ENCODE data around the gene ZNF329.
"Not testable (repeated sequence)": the region's sequence is repeated elsewhere in the genome, so short reads cannot be mapped to it uniquely, and the experiment has no call there.

Gene ZNF329

DNA sequence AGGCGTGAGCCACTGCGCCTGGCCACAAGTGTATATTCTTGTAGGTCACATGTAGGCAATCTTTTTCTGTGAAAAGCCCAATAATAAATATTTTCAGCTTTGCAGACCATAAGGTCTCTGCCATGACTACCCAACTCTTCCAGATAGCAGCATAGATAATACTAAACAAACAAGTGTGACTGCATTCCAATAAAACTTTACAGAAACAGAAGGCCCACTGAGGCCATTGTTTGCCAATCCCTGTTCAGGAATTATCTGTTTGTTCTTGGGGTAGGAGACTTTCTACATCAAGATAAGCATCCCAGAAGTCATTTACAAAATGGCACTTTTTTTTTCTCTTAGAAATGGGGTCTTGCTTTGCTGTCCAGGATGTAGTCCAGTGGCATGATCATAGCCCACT, 2.8 kb upstream of the ZNF329 start:
- H3K4me3 ChIP-seq (IDR thresholded peaks at IDR 0.05; ENCODE audit: insufficient read depth, low read depth, low read length) = no peak overlapping the region
- TF ChIP-seq, protein P1, sequence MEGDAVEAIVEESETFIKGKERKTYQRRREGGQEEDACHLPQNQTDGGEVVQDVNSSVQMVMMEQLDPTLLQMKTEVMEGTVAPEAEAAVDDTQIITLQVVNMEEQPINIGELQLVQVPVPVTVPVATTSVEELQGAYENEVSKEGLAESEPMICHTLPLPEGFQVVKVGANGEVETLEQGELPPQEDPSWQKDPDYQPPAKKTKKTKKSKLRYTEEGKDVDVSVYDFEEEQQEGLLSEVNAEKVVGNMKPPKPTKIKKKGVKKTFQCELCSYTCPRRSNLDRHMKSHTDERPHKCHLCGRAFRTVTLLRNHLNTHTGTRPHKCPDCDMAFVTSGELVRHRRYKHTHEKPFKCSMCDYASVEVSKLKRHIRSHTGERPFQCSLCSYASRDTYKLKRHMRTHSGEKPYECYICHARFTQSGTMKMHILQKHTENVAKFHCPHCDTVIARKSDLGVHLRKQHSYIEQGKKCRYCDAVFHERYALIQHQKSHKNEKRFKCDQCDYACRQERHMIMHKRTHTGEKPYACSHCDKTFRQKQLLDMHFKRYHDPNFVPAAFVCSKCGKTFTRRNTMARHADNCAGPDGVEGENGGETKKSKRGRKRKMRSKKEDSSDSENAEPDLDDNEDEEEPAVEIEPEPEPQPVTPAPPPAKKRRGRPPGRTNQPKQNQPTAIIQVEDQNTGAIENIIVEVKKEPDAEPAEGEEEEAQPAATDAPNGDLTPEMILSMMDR (conservative IDR thresholded peaks at IDR 0.05; ENCODE audit: low read depth, low read length) = no peak
- no peak overlapping the region for H2AFZ ChIP-seq (ENCODE audit: low read depth)
- H3K27me3 ChIP-seq (ENCODE audit: insufficient read depth, low read depth) = no peaks in the 10 kb centered on the region
- H3K4me1 ChIP-seq (ENCODE audit: low read depth, poor library complexity, severe bottlenecking) = peaks cover 5% of the 10 kb centered on the region
- no peak overlapping the region for H3K27ac ChIP-seq
- H3K79me2 ChIP-seq (ENCODE audit: insufficient read depth, low read depth) = no peaks in the 10 kb centered on the region
- no peaks in the 10 kb centered on the region for H3K36me3 ChIP-seq (ENCODE audit: insufficient read depth)
- no peak overlapping the region for H3K4me2 ChIP-seq
- H4K20me1 ChIP-seq (ENCODE audit: insufficient read depth) = no peaks in the 10 kb centered on the region
- H3K9ac ChIP-seq = no peak overlapping the region

DNA sequence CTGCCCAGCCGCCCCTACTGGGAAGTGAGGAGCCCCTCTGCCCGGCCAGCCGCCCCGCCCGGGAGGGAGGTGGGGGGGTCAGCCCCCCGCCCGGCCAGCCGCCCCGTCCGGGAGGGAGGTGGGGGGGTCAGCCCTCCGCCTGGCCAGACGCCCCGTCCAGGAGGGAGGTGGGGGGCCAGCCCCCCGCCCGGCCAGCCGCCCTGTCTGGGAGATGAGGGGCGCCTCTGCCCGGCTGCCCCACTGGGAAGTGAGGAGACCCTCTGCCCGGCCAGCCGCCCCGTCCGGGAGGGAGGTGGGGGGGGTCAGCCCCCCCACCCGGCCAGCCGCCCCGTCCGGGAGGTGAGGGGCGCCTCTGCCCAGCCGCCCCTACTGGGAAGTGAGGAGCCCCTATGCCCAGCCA, 3.1 kb downstream of the ZNF329 start:
- H3K4me1 ChIP-seq (ENCODE audit: low read depth, poor library complexity, severe bottlenecking); H3K27me3 ChIP-seq (ENCODE audit: insufficient read depth, low read depth); H3K36me3 ChIP-seq (ENCODE audit: insufficient read depth); H2AFZ ChIP-seq (ENCODE audit: low read depth); H3K79me2 ChIP-seq (ENCODE audit: insufficient read depth, low read depth); H3K4me2 ChIP-seq; H3K9ac ChIP-seq; H3K4me3 ChIP-seq (IDR thresholded peaks at IDR 0.05; ENCODE audit: insufficient read depth, low read depth, low read length); H4K20me1 ChIP-seq (ENCODE audit: insufficient read depth); H3K27ac ChIP-seq: not testable (repeated sequence)

DNA sequence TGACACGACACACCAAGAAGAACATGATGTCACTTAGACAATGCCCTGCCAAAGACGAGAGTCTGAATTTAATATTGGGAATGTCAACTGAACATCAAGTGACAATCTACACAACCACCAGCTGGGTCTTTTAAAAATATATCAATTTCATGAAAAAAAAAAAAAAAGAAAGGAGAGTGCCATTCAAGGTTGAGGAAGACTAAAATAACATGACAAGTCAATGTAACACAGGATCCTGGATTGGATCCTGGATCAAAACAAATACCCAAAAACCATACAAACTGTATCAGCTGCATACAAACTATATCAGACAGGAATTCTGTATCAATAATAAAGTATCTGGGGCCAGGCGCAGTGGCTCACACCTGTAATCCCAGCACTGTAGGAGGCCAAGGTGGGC, 4.7 kb downstream of the ZNF329 start:
- TF ChIP-seq, protein P1 (conservative IDR thresholded peaks at IDR 0.05; ENCODE audit: low read depth, low read length) = no peak
- Histone ChIP-seq H2AFZ (ENCODE audit: low read depth) (no peak overlapping the region), H3K4me1 (ENCODE audit: low read depth, poor library complexity, severe bottlenecking) (peaks cover 1% of the 10 kb centered on the region)

DNA sequence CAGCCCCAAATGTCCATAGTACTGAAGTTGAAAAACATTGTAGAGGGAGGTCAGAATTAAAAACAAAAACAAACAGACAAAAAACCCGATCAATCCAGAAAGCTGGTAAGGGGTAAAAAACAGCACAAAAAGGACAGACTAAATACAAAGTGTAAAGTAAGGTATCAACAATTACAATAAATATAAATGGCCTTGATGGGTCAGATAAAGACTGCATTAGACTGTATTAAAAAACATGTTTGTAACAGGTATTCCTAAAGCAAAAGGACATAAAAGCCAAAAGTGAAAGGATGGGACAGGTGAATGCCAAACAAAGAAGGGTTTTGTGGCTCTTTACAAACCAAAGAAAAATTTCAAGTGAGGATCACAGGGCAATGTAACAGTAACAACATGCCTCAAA, 16.3 kb downstream of the ZNF329 start:
- TF ChIP-seq, protein P1 (conservative IDR thresholded peaks at IDR 0.05; ENCODE audit: low read depth, low read length) = no peak
- H3K27ac ChIP-seq = no peak overlapping the region
- no peak overlapping the region for H3K4me3 ChIP-seq (IDR thresholded peaks at IDR 0.05; ENCODE audit: insufficient read depth, low read depth, low read length)
- no peaks in the 10 kb centered on the region for H3K79me2 ChIP-seq (ENCODE audit: insufficient read depth, low read depth)
- H3K4me1 ChIP-seq (ENCODE audit: low read depth, poor library complexity, severe bottlenecking) = no peaks in the 10 kb centered on the region
- H2AFZ ChIP-seq (ENCODE audit: low read depth) = no peak overlapping the region
- H3K9ac ChIP-seq = no peak overlapping the region
- H3K36me3 ChIP-seq (ENCODE audit: insufficient read depth) = peaks cover 12% of the 10 kb centered on the region; the same call in 1 of the 2 replicates
- H3K27me3 ChIP-seq (ENCODE audit: insufficient read depth, low read depth) = no peaks in the 10 kb centered on the region
- H3K4me2 ChIP-seq = no peak overlapping the region
- H4K20me1 ChIP-seq (ENCODE audit: insufficient read depth) = no peaks in the 10 kb centered on the region

More for the DNA sequence above, 4.7 kb downstream of the ZNF329 start:
- no peak overlapping the region for H3K4me3 ChIP-seq (IDR thresholded peaks at IDR 0.05; ENCODE audit: insufficient read depth, low read depth, low read length)
- H3K9ac ChIP-seq = no peak overlapping the region
- H4K20me1 ChIP-seq (ENCODE audit: insufficient read depth) = no peaks in the 10 kb centered on the region
- no peaks in the 10 kb centered on the region for H3K36me3 ChIP-seq (ENCODE audit: insufficient read depth)
- H3K27ac ChIP-seq = no peak overlapping the region
- H3K79me2 ChIP-seq (ENCODE audit: insufficient read depth, low read depth) = no peaks in the 10 kb centered on the region
- no peak overlapping the region for H3K4me2 ChIP-seq
- H3K27me3 ChIP-seq (ENCODE audit: insufficient read depth, low read depth) = no peaks in the 10 kb centered on the region

DNA sequence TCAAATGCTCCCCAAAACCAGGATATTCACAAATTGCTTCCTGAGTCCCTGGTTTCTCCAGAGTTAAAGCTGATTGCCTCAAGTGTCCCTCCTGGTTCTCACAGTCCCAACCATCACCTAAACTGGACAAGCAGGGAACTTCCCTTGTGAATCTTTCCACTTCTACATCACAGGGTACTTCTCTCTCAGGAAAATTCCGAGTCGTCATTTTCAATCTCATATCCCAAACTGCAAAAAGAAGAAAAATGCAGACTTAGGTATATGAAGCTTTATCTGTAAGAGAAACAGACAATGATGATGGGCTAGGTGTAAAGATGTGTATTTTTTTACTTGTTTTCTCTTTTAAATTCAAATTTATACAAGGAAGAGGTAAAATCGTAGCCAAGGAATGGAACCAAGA, 21.3 kb downstream of the ZNF329 start:
- Histone ChIP-seq H3K36me3 (ENCODE audit: insufficient read depth) (peaks cover 24% of the 10 kb centered on the region; the same call in 1 of the 2 replicates), H3K79me2 (ENCODE audit: insufficient read depth, low read depth) (no peaks in the 10 kb centered on the region), H3K9ac (no peak overlapping the region), H2AFZ (ENCODE audit: low read depth) (no peak overlapping the region), H3K27me3 (ENCODE audit: insufficient read depth, low read depth) (no peaks in the 10 kb centered on the region), H3K4me2 (no peak overlapping the region), H3K4me1 (ENCODE audit: low read depth, poor library complexity, severe bottlenecking) (no peaks in the 10 kb centered on the region), H4K20me1 (ENCODE audit: insufficient read depth) (no peaks in the 10 kb centered on the region), H3K4me3 (IDR thresholded peaks at IDR 0.05; ENCODE audit: insufficient read depth, low read depth, low read length) (no peak overlapping the region), H3K27ac (no peak overlapping the region)
- TF ChIP-seq, protein P1 (conservative IDR thresholded peaks at IDR 0.05; ENCODE audit: low read depth, low read length) = no peak
